AG08395 (cell line): ENCODE data around the gene KLF5.
"Not testable (repeated sequence)": the region's sequence is repeated elsewhere in the genome, so short reads cannot be mapped to it uniquely, and the experiment has no call there.

Source experiments
- DNase-seq: peaks from one replicate; pipeline ENCODE4 v3.0.0; 2012; ENCODE audit warnings: mixed read lengths, low spot score

The KLF5 gene

GRCh38 chr13:73088332-73088935 lies 29.6 kb downstream of the KLF5 start:
- DNase-seq: no peak

- no peak for DNase-seq
Observed at GRCh38 chr13:73089213-73089612, 30.4 kb downstream of the KLF5 start.

- peak; percentile 62 for DNase-seq
Observed at GRCh38 chr13:73090116-73090822, 31.5 kb downstream of the KLF5 start.

GRCh38 chr13:73090823-73091187 lies 32.0 kb downstream of the KLF5 start:
- no peak for DNase-seq

GRCh38 chr13:73092829-73093228 lies 34.0 kb downstream of the KLF5 start:
- DNase-seq: no peak

DNA sequence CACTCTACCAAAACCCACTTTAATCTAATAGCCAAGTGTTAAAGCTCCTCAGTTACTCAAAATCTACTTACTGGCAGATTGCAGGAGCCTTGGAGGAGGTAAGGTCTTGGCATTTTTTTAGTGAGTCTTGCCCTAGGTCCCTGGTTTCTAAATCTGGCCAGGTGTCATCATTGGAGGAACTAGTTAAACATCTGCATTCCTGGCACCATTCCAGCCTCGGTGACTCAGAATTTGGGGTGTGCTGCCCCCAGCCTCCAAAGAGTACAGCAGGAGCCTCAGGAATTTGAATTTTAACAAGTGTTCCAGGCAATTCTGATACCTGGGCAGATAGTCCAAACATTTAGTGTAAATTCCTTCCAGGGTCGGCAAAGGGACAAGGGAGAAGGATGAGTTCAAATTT lies 37.4 kb downstream of the KLF5 start:
- DNase-seq: no peak

GRCh38 chr13:73096638-73097037 lies 37.8 kb downstream of the KLF5 start:
- DNase-seq: no peak

DNA sequence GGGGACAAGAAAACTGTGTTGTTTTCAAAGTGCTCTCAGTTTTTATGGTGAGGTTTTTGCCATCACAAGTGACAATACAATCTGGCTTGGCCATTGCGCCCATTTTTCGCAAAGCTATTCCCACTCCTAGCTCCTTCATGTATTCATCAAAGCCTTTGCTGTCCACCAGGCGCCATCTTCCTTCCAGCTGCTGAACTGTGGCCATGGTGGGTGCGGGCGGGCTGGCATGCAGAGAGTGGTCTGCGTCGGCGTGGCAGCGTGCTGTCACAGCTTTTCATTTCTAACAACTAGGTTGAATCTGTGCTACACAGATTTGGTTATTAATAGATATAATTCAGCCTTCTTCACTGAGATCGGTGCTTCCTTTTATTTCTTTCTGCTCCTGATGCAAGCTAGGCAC lies 42.0 kb downstream of the KLF5 start:
- not testable (repeated sequence) for DNase-seq

- no peak for DNase-seq
Observed at GRCh38 chr13:73101351-73102007, 42.7 kb downstream of the KLF5 start.

- DNase-seq: no peak
Observed at GRCh38 chr13:73103238-73103637, 44.4 kb downstream of the KLF5 start.

DNA sequence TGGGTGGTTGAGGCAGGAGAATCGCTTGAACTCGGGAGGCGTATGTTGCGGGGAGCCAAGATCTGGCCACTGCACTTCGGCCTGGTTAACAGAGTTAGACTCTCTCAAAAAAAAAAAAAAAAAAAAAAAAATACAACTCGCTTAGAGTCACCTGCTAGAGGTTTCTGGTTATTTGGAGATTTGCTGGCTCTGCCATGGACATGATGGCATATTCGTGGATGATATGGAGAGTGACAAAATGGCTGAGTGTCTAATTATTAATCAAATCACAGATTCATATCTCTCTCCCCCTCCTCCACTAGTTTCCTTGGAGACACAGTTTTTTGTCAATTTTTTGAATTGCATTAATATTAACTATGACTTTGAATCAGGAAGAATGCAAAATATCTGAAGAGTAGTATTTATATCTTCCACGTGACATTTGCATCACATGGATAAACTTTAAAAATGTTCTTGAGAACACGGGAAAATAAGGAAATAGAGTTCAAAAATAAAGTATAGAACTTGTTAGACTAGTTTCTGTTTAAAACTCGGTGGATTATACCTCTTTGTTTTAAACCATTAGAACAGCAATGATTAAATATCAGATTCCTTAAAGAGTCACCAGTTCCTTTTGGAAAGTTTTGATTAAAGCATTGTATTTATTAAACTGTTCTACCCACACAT lies 47.8 kb downstream of the KLF5 start:
- DNase-seq: no peak

DNA sequence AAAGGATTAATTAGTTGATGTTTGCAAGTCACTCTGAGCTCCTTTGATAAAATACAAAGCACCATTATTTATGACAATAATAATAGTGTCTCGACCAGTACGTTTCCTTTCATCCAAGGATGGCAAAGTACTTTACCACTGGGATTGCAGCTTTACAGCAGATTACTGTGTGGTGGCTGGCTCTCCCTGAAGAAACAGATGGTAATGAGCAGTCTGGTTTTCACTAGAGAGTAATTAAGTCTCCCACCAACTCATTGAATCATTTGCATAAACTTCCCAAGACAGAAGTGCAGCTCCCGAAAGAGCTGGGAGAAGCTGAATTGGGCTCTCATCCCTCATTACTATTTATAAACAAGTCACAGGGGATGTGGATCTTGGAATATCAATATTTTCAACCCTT lies 48.7 kb downstream of the KLF5 start:
- DNase-seq: no peak

- DNase-seq: no peak
Observed at GRCh38 chr13:73107970-73108369, 49.2 kb downstream of the KLF5 start.

GRCh38 chr13:73109288-73109899 lies 50.6 kb downstream of the KLF5 start:
- DNase-seq: no peak

DNA sequence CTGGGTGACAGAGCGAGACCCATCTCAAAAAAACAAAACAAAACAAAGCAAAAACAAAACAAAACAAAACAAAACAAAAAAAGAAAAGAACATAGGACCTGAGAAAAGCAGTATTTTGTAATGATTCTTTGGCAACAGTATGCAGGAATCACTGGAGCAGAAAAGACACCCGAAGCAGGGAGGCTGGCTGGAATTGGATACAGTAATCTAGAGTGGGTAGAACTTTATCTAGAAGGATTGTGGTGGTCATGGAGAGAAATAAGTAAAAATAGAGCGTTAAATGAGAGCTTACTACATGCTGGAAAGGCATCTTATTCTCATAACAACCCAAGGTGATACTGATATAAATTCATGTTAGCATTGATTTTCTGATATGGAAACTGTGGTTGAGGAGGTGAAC lies 51.2 kb downstream of the KLF5 start:
- no peak for DNase-seq

- DNase-seq: no peak
Observed at GRCh38 chr13:73110814-73111213, 52.0 kb downstream of the KLF5 start.

DNA sequence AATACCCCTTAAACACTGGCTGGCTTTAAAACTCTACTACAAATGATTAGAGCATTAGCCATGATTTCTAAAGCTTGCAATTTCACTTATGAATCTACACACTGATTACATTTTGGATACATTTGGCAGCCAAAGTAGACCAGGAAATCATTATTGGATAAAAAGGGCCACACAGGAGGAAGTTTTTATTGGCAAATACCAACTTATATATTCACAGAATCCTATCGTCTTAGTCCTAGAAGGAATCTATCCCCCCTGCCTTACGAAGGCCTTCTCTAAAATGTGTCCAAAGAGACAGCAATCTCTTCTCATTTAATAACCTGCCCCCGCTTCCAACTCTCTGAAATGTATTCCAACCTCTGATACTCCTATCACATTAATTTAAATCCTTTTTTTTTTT lies 52.5 kb downstream of the KLF5 start:
- no peak for DNase-seq

DNA sequence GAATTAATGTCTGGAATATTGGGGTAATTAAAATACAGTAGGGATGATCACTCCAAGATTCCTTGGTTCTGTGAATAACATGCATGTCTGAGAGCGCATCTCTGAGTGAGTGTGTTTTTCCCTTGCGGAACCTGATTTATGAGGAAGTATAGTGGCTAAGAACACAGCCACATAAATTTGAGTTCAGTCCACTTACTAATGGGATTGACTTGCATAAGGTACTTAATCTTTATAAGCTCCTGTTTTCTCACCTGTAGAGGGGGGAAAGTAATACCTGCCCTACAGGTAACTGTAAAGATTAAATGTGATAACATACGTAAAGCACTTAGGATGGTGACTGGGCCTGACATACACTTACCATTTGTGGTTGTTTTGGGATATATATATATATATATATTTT lies 60.8 kb downstream of the KLF5 start:
- no peak for DNase-seq
